NCI-H510A treated with DMSO at 0.1 percent for 48 hours (cell line): ENCODE data around the gene OSBPL10.

Source experiments
- DNase-seq: peaks from one replicate; lab custom pipeline; 2025; lab: John Stamatoyannopoulos, UW

OSBPL10 gene

GRCh38 chr3:31988271-31988670, 7.2 kb upstream of the OSBPL10 start:
- no peak for DNase-seq

- no peak for DNase-seq
These were observed 4.8 kb upstream of the OSBPL10 start for GRCh38 chr3:31985831-31986230.

GRCh38 chr3:31984321-31984720, 3.3 kb upstream of the OSBPL10 start:
- DNase-seq, result no peak

- DNase-seq, result peak; percentile 68
These were observed 394 bp downstream of the OSBPL10 start for GRCh38 chr3:31980530-31981205.

GRCh38 chr3:31979001-31979697, 1.9 kb downstream of the OSBPL10 start:
- DNase-seq, result no peak

- no peak for DNase-seq
These were observed 2.5 kb downstream of the OSBPL10 start for GRCh38 chr3:31978553-31978952.

GRCh38 chr3:31977736-31978135, 3.3 kb downstream of the OSBPL10 start:
- no peak for DNase-seq

- DNase-seq, result no peak
These were observed 4.8 kb downstream of the OSBPL10 start for GRCh38 chr3:31976302-31976701.

GRCh38 chr3:31974964-31975363, 6.1 kb downstream of the OSBPL10 start:
- DNase-seq, result no peak

GRCh38 chr3:31974471-31974870, 6.6 kb downstream of the OSBPL10 start:
- DNase-seq, result no peak

- no peak for DNase-seq
These were observed 7.2 kb downstream of the OSBPL10 start for GRCh38 chr3:31973837-31974236.

GRCh38 chr3:31973081-31973480, 8.0 kb downstream of the OSBPL10 start:
- no peak for DNase-seq

GRCh38 chr3:31971607-31972006, 9.5 kb downstream of the OSBPL10 start:
- DNase-seq, result no peak

- DNase-seq, result no peak
These were observed 12.1 kb downstream of the OSBPL10 start for GRCh38 chr3:31968927-31969418.

GRCh38 chr3:31968369-31968926, 12.6 kb downstream of the OSBPL10 start:
- DNase-seq, result no peak

- DNase-seq, result no peak
These were observed 13.5 kb downstream of the OSBPL10 start for GRCh38 chr3:31967592-31967991.

GRCh38 chr3:31966978-31967591, 14.0 kb downstream of the OSBPL10 start:
- DNase-seq, result no peak

- DNase-seq, result no peak
These were observed 18.3 kb downstream of the OSBPL10 start for GRCh38 chr3:31962801-31963205.

- DNase-seq, result no peak
These were observed 20.1 kb downstream of the OSBPL10 start for GRCh38 chr3:31960793-31961431.

- no peak for DNase-seq
These were observed 20.9 kb downstream of the OSBPL10 start for GRCh38 chr3:31959951-31960792.

- DNase-seq, result no peak
These were observed 21.8 kb downstream of the OSBPL10 start for GRCh38 chr3:31959251-31959650.
